Astrocyte of the spinal cord (primary cell): ENCODE data around the gene PTPN3.

Experiments
- DNase-seq: peaks from one replicate; pipeline ENCODE4 v3.0.0; 2011; ENCODE audit warnings: low read depth, low spot score
- H3K4me3 ChIP-seq: 2 replicates; pipeline ENCODE4 v1.5.1; 2011; ENCODE audit warnings: low read depth, mild to moderate bottlenecking, low read length, moderate library complexity
- CTCF ChIP-seq: IDR thresholded peaks from 2 replicates; pipeline ENCODE4 v1.5.1; 2012; ENCODE audit warnings: low read depth, mild to moderate bottlenecking, low read length, inconsistent platforms
- in situ Hi-C: cut with HindIII; loops from 2 replicates; pipeline ENCODE4 v1.10.0; 2017; ENCODE audit warnings: low sequenced_read_pairs

The PTPN3 gene

DNA sequence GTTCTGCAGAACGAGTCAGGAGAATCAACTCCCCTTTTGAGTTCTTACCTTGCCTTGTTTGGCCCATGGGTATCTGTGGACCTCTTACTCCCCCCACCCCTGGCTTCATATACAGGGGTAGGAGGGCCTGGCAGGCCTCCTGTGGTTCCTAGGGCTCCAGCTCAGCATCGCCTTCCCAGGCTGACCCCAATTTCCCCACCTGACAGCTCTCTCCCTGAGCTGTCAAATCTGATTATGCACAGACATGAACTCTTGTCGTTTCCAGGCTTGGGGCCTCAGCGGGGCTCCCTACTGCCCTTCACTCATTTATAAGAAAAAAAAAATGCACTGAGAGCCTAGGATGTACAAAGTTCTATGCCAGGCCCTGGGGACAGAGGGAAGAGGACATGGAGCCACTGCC lies 67.9 kb downstream of the PTPN3 start:
- in situ Hi-C loops = no loop called here
- no peak for TF ChIP-seq CTCF
- DNase-seq = no peak
- no peak overlapping the region for H3K4me3 ChIP-seq

DNA sequence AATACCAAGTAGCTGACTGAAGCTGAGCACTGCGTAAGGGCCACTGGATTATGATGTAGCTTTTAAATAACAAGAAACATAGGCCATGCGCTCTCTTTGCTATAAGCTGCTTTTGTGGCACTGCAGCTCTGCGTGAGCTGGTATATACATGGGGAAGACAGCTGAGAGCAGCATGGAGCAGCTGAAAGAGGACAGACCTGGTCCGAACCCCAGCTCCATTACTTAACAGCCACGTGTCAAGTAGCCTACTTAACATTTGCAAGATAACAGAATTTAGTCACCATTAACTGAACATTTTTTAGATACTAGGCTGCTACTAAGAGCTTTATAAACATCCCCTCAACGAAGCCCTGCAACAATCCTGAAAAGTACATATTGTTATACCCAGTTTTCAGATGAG lies 69.3 kb downstream of the PTPN3 start:
- no peak for DNase-seq

GRCh38 chr9:109427886-109428285 lies 70.2 kb downstream of the PTPN3 start:
- TF ChIP-seq CTCF = no peak
- no peak for DNase-seq
- in situ Hi-C loops = no loop called here
- H3K4me3 ChIP-seq = no peak overlapping the region

More for the DNA sequence above, 69.3 kb downstream of the PTPN3 start:
- H3K4me3 ChIP-seq = no peak overlapping the region
- no peak for TF ChIP-seq CTCF
- in situ Hi-C loops = no loop called here

- no peak for TF ChIP-seq CTCF
- no peak overlapping the region for H3K4me3 ChIP-seq
- in situ Hi-C loops = no loop called here
- no peak for DNase-seq
Measured at GRCh38 chr9:109426626-109427402, 71.3 kb downstream of the PTPN3 start.

- no peak for TF ChIP-seq CTCF
- no peak for DNase-seq
- in situ Hi-C loops = no loop called here
- no peak overlapping the region for H3K4me3 ChIP-seq
Measured at GRCh38 chr9:109424618-109425017, 73.5 kb downstream of the PTPN3 start.

DNA sequence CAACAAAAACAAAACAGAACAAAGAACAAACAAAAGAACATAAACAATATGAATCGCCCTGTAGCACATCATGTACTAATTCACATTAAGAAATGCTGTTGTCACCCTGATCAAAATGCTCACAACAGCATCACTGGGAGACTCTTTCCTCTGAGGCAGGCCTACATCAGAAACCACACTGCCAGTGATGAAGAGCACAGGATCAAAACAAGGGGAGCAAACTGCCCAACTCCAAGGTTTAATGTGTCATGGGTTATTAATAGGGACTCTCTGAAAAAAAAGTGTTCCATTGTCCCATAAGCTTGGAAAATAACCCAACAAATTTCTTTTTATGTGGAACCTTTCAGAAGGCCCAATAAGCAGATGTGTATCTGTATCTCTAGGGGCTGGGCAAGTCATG lies 74.2 kb downstream of the PTPN3 start:
- no peak for TF ChIP-seq CTCF
- H3K4me3 ChIP-seq = no peak overlapping the region
- in situ Hi-C loops = no loop called here
- DNase-seq = no peak

DNA sequence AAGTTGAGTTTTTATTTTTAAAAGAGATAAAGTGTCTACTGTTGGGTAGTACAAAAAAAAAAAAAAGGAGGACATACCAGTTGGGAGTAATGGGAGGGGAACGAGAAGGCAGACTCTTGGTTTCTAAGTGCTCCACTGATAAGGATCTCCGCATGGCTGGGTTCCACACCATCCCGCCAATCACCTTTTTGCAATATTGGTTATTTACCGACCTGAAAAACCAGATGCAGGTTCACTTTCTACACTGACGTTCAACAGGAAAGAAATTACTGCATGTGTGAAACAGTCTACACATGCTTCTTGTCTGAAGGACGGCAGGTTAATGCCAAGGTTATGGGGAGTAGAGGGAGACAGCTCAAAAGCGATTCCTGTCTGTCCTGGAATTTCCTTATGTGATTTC lies 75.5 kb downstream of the PTPN3 start:
- no peak for DNase-seq
- in situ Hi-C loops = no loop called here
- no peak for TF ChIP-seq CTCF
- H3K4me3 ChIP-seq = no peak overlapping the region
